ENCODE results near the gene MRPL47.
A peak's percentile ranks its signal among the peaks of the same experiment; 100 is the strongest.

MRPL47 gene

GRCh38 chr3:179606534-179607085 lies 2.2 kb upstream of the MRPL47 start:
- ATAC-seq, result no peak
- TF ChIP-seq ISL1 (CRISPR knock-in tag; IDR thresholded peaks at IDR 0.05), result no peak
- TF ChIP-seq CSDC2 (CRISPR knock-in tag; IDR thresholded peaks at IDR 0.05), result no peak
- TF ChIP-seq, protein P1, sequence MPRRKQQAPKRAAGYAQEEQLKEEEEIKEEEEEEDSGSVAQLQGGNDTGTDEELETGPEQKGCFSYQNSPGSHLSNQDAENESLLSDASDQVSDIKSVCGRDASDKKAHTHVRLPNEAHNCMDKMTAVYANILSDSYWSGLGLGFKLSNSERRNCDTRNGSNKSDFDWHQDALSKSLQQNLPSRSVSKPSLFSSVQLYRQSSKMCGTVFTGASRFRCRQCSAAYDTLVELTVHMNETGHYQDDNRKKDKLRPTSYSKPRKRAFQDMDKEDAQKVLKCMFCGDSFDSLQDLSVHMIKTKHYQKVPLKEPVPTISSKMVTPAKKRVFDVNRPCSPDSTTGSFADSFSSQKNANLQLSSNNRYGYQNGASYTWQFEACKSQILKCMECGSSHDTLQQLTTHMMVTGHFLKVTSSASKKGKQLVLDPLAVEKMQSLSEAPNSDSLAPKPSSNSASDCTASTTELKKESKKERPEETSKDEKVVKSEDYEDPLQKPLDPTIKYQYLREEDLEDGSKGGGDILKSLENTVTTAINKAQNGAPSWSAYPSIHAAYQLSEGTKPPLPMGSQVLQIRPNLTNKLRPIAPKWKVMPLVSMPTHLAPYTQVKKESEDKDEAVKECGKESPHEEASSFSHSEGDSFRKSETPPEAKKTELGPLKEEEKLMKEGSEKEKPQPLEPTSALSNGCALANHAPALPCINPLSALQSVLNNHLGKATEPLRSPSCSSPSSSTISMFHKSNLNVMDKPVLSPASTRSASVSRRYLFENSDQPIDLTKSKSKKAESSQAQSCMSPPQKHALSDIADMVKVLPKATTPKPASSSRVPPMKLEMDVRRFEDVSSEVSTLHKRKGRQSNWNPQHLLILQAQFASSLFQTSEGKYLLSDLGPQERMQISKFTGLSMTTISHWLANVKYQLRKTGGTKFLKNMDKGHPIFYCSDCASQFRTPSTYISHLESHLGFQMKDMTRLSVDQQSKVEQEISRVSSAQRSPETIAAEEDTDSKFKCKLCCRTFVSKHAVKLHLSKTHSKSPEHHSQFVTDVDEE (CRISPR knock-in tag; IDR thresholded peaks at IDR 0.05), result no peak

DNA sequence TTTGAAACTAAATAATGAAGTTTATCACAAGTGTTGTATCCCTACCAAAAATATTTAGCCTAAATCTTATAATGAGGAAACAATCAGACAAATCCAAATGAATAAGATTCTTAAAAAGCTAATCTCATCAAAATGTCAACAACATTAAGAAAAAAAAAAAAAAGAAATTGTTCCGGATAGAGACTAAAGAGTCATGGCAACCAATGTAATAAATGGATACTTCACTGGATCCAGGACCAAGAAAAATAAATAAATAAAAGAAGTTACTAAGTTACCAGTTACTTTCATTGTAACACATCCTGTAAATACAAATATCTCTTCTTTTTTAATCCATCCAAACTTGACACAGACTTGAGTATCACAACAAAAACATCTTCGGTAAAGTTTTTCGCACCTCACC lies 607 bp downstream of the MRPL47 start:
- ATAC-seq, result peak; percentile 15
- TF ChIP-seq BACH2 (CRISPR knock-in tag; IDR thresholded peaks at IDR 0.05; ENCODE audit: borderline replicate concordance) (no peak), ZFP3 (CRISPR knock-in tag; IDR thresholded peaks at IDR 0.05) (no peak), ARNTL (CRISPR knock-in tag; IDR thresholded peaks at IDR 0.05; ENCODE audit: borderline replicate concordance, low read depth) (no peak), PPARA (CRISPR knock-in tag; IDR thresholded peaks at IDR 0.05; ENCODE audit: borderline replicate concordance) (no peak), CSDC2 (CRISPR knock-in tag; IDR thresholded peaks at IDR 0.05) (no peak), SNAI2 (CRISPR knock-in tag; IDR thresholded peaks at IDR 0.05) (no peak), ISL1 (CRISPR knock-in tag; IDR thresholded peaks at IDR 0.05) (no peak), TCF4 (CRISPR knock-in tag; IDR thresholded peaks at IDR 0.05; ENCODE audit: borderline replicate concordance) (no peak), CSRNP3 (CRISPR knock-in tag; IDR thresholded peaks at IDR 0.05) (no peak), ESRRG (CRISPR knock-in tag; IDR thresholded peaks at IDR 0.05) (no peak), TOX (CRISPR knock-in tag; IDR thresholded peaks at IDR 0.05; ENCODE audit: borderline replicate concordance) (no peak), ZC3H10 (CRISPR knock-in tag; IDR thresholded peaks at IDR 0.05) (no peak), GLIS3 (CRISPR knock-in tag; IDR thresholded peaks at IDR 0.05) (no peak), RARB (CRISPR knock-in tag; IDR thresholded peaks at IDR 0.05) (no peak), ZNF565 (CRISPR knock-in tag; conservative IDR thresholded peaks at IDR 0.05; ENCODE audit: low read depth) (no peak), ZFP30 (CRISPR knock-in tag; IDR thresholded peaks at IDR 0.05) (no peak), OSR1 (CRISPR knock-in tag; IDR thresholded peaks at IDR 0.05) (no peak)
- TF ChIP-seq, protein P1 (CRISPR knock-in tag; IDR thresholded peaks at IDR 0.05), result no peak
- TF ChIP-seq, protein P2, sequence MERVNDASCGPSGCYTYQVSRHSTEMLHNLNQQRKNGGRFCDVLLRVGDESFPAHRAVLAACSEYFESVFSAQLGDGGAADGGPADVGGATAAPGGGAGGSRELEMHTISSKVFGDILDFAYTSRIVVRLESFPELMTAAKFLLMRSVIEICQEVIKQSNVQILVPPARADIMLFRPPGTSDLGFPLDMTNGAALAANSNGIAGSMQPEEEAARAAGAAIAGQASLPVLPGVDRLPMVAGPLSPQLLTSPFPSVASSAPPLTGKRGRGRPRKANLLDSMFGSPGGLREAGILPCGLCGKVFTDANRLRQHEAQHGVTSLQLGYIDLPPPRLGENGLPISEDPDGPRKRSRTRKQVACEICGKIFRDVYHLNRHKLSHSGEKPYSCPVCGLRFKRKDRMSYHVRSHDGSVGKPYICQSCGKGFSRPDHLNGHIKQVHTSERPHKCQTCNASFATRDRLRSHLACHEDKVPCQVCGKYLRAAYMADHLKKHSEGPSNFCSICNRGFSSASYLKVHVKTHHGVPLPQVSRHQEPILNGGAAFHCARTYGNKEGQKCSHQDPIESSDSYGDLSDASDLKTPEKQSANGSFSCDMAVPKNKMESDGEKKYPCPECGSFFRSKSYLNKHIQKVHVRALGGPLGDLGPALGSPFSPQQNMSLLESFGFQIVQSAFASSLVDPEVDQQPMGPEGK (CRISPR knock-in tag; IDR thresholded peaks at IDR 0.05; ENCODE audit: borderline replicate concordance), result no peak

- ATAC-seq, result no peak
Observed at GRCh38 chr3:179603321-179603720, 1.1 kb downstream of the MRPL47 start.

More at GRCh38 chr3:179603321-179603720, 1.1 kb downstream of the MRPL47 start:
- no peak for TF ChIP-seq ESRRG (CRISPR knock-in tag; IDR thresholded peaks at IDR 0.05)
- no peak for TF ChIP-seq GLIS3 (CRISPR knock-in tag; IDR thresholded peaks at IDR 0.05)
- TF ChIP-seq ZC3H10 (CRISPR knock-in tag; IDR thresholded peaks at IDR 0.05), result no peak
- no peak for TF ChIP-seq SNAI2 (CRISPR knock-in tag; IDR thresholded peaks at IDR 0.05)
- no peak for TF ChIP-seq ARNTL (CRISPR knock-in tag; IDR thresholded peaks at IDR 0.05; ENCODE audit: borderline replicate concordance, low read depth)
- TF ChIP-seq, protein P2 (CRISPR knock-in tag; IDR thresholded peaks at IDR 0.05; ENCODE audit: borderline replicate concordance), result no peak
- no peak for TF ChIP-seq POU6F1 (CRISPR knock-in tag; IDR thresholded peaks at IDR 0.05; ENCODE audit: borderline replicate concordance, low read depth)
- TF ChIP-seq PPARA (CRISPR knock-in tag; IDR thresholded peaks at IDR 0.05; ENCODE audit: borderline replicate concordance), result no peak
